Stimulated activated CD8-positive, alpha-beta memory T cell treated with anti-CD3 and anti-CD28 coated beads, Interleukin-12 subunit alpha, Interleukin-12 subunit beta, amount 100 ng/mL, for 24 hours (primary cell): ENCODE results near the gene COPE.
"Not testable (repeated sequence)": the region's sequence is repeated elsewhere in the genome, so short reads cannot be mapped to it uniquely, and the experiment has no call there.

Experiments
- DNase-seq: peaks from one replicate; pipeline ENCODE4 v3.0.0-alpha.2; 2020; ENCODE audit errors: extremely low read depth

COPE gene

DNA sequence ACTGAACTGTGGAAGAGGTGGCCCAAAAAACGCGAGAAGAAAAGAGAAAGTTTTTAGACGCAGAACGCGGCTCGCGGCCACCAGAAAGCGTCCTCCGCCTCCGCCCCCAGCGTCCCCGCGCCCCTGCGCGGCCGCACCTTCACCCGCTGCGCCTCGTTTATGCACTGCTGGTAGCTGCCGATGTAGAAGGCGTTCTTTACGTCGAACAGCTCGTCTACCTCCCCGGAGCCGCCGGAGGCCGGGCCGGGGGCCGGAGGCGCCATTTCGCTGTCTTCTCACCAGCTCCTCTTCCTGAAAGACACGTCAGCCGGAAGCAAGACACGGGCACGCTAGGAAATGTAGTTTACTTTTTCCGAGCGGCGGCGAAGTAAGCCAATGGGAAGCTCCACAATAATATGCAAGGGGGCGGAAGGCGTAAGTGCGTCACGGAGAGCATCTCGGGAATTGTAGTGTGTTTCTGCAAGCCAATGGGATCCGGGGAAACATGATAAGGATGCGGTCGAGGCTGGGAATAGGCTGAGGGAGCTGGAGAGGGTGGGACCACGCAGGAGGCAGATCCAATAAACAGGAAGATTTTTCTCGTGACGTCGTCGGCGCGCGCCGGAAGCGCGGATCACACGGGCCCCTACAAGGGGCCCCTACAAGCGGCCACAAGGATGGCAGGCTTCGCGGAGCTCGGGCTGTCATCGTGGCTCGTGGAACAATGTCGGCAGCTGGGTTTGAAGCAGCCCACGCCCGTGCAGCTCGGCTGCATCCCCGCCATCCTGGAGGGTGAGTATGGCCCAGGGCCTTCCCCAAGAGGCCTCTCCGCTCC, at the start of gene COPE, which contains the start of gene DDX49:
Gene COPE, minus strand, starts transcription at position 302 of the 814 bp plus-strand sequence. Its CDS starts 39 bp downstream, at position 263.
Gene DDX49, plus strand, starts transcription at position 630 of the 814 bp plus-strand sequence. Its CDS starts 27 bp downstream, at position 657.
- DNase-seq, result peak; percentile 91

DNA sequence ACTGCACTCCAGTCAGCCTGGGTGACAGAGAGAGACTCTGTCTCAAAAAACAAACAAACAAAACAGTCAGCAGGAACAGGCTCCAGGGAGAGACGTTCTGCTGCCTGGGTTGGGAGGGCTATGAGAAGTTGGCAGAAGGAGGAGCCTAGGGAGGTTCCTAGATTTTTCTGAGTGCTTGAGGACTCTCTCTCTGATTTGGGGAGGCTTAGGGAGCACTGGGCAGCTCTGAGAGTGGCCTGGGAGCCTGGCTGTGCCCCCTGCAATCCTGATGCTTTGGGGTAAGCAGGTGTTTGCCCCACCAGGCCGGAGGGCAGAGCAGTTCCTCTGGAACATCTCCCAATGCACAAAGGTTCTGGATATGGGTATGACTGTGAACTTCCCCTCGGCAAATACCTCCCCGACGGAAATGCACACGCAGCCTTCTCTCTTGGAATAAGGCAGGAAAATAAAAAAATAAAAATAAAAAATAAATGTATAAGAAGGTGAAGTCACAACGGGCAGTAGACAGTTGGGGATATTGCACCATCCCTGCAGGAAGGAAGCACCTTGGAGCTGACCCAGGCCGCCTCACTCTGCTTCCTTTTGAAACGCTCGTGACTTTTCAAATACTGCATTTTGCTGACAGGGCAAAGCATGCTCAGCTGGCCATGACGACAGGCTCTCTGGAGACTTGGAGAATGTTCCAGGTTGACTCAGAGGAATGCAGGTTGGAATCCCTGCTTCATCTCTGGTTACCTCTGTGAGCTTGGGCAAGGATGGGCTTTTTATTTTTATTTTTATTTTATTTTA, 48.4 kb upstream of the COPE start:
- DNase-seq, result no peak

DNA sequence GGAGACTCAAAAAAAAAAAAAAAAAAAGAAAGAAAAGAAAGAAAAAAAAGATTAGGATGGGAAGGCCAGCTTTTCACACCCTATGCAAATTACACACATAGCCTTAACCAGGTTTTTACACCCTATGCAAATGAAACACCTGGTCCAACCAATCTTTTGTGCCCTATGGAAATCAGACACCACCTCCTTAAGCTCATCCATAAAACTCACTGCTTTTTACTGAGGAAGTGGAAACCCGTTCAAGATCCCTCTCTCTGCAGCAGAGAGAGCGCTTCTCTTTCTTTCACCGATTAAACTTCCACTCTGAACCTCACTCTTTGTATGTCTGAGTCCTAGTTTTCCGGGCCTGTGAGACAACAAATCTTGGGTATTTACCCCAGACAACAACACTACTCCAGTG, 47.1 kb upstream of the COPE start:
- DNase-seq, result no peak

DNA sequence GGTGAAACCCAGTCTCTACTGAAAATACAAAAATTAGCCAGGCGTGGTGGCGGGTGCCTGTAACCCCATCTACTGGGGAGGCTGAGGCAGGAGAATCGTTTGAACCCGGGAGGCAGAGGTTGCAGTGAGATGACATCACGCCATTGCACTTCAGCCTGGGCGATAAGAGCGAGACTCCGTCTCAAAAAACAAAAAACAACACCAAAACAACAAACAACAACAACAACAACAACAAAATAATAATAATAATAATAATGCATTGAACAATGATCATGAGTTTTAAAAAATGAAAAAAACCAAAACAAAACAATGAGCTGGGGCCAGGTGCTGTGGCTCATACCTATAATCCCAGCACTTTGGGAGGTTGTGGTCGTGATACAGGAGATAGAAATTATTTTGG, 44.9 kb upstream of the COPE start:
- no peak for DNase-seq

DNA sequence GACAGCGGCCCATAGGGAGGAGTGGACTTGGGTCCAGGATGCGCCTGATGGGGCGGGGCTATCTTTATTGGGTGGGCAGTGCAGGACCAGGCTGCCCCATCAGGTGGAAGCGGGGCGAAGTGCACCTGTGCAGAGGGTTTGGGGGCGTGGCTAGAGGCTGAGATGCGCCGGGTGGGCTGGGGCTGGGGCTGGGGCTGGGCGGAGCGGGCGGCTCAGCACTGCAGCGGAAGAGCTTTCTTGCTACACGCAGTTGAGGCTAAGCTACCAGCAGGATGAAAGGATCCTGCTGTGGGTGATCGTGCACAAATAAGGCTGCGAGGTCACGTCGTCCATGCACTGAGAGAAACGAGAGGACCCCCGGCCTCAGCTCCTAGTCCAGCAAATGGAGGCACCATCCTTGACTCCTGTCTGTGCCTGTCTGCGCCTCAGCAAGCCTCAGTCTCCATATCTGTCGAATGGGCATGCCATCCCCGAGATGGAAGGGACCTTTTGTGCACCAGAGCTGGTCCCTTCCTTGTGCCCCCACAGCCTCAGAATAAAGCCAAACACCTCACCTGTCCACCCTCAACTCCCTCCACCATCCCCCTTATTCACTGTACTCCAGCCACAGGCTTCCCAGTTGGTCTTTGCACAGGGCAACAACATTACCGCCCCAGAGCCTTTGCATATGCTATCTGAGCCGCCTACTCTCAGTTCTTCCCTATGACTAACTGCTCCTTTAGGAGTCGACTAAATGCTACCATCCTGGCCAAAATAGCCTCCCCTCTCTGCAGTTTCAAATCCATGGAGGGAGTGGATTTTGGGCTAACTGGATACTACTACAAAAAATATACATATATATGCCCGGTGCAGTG, 42.8 kb upstream of the COPE start:
- no peak for DNase-seq

DNA sequence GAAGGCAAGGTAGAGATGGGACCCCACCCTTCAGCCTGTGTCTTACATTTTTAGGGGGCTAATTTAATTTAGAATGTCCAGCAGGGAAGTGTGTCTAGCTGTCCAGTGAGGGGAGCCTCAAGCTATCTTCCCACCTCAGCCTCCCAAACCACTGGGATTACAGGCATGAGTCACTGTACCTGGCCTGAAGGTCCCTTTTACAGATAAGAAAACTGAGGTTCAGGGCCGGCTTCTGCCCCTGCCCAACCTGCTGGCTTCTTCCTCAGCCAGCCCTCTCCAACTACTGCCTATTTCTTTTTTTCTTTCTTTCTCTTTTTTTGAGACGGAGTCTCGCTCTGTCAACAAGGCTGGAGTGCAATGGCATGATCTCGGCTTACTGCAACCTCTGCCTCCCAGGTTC, 41.2 kb upstream of the COPE start:
- DNase-seq, result no peak

DNA sequence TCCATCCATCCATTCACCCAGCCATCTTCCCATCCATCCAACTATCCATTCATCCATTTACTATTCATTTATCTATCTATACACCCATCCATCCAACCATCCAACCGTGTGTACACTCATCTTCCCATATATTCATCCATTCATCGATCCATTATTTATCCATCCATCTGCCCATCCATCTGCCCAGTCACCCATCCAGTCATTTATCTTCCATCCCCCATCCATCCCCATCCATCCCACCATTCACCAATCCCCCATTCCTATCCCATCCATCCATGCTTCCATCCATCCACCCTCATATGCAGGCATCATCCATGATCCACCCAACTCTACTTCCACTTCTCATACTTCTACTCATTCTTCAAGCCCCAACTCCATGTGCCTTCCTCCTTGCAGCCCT, 35.9 kb upstream of the COPE start:
- no peak for DNase-seq

DNA sequence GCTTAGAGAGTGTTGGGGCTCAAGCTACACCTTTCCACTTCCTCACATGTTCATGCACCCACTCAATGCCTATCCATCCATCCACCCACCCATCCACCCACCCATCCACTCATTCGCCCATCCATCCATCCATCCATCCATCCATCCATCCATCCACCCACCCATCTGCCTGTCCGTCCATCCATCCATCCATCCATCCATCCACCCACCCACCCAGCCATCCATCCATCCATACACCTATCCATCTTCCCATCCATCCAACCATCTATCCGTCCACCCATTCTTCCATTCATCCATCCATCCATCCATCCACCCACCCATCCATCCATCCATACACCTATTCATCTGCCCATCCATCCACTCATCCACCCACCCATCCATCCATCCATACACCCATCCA, 34.9 kb upstream of the COPE start:
- no peak for DNase-seq

DNA sequence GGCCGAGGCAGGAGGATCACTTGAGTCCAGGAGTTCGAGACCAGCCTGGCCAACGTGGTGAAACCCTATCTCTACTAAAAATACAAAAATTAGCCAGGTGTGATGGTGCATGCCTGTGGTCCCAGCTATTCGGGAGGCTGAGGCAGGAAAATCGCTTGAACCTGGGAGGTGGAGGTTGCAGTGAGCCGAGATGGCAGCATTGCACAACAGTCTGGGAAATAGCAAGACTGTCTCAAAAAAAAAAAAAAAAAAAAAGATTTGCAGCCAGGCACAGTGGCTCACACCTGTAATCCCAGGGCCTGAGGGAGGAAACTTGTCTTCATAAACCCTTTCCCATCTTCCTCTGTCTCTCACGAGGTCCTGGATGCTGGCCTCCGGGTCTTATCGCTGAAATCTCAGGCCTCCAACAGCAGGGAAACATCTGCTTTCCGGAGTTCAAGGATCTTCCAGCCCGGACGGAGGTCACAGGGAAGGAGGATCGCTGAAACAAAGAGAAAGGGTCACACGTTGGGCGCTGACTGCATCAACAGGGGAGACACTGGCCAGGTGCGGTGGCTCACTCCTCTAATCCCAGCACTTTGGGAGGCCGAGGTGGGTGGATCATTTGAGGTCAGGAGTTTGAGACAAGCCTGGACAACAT, 33.3 kb upstream of the COPE start:
- DNase-seq, result not testable (repeated sequence)

DNA sequence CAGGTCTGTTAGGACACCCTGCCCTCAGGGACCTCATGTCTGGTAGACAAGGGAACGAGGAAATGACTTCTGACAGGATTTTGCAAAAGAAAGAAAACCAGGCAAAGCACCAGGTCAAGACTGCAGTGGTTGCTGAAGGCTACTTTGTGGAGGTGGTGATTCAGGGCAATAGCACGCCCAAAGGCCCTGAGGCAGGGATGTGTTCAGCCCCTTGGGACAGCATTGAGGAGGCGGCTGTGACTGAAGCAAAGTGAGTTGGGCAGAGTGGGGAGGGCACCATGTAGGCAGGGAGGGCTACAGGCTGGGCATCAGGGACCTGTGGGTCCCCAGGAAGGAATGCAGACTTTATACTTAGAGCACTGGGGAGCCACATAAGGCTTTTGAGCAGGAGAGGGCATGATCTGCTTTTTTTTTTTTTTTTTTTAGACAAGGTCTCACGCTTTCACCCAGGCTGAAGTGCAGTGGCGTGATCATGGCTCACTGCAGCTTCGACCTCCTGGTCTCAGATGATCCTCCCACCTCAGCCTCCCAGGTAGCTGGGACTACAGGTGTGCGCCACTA, 32.6 kb upstream of the COPE start:
- no peak for DNase-seq

DNA sequence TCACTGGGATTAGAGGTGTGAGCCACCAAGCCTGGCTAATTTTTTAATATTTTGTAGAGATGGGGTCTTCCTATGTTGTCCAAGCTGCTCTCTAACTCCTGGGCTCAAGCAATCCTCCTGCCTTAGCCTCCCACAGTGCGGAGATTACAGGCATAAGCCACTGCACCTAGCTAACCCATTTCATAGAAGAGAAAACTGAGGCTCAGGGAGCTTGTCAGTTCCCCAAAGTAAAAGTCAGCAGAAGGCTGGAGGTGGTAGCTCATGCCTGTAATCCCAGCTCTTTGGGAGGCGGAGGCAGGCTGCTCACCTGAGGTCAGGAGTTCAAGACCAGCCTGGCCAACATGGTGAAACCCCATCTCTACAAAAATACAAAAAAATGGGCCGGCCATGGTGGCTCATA, 30.7 kb upstream of the COPE start:
- DNase-seq, result no peak

DNA sequence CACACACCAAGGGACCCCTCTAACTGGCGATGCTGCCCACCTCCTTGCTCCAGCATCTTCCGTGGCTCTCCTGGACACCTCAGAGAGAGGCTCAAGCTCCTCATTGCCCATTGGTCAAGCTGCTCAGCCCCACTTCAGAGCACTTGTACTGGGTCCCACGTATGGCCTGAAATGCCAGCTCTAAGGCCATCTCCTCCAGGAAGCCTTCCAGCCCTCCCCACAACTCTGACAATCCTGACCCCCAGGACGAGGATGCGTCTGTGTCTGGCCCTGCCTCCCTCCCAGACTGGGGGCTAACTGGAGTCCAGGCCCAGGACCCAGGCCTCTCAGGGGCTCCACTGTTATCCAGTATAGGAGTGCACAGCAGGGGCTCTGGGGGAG, 29.8 kb upstream of the COPE start:
- no peak for DNase-seq

DNA sequence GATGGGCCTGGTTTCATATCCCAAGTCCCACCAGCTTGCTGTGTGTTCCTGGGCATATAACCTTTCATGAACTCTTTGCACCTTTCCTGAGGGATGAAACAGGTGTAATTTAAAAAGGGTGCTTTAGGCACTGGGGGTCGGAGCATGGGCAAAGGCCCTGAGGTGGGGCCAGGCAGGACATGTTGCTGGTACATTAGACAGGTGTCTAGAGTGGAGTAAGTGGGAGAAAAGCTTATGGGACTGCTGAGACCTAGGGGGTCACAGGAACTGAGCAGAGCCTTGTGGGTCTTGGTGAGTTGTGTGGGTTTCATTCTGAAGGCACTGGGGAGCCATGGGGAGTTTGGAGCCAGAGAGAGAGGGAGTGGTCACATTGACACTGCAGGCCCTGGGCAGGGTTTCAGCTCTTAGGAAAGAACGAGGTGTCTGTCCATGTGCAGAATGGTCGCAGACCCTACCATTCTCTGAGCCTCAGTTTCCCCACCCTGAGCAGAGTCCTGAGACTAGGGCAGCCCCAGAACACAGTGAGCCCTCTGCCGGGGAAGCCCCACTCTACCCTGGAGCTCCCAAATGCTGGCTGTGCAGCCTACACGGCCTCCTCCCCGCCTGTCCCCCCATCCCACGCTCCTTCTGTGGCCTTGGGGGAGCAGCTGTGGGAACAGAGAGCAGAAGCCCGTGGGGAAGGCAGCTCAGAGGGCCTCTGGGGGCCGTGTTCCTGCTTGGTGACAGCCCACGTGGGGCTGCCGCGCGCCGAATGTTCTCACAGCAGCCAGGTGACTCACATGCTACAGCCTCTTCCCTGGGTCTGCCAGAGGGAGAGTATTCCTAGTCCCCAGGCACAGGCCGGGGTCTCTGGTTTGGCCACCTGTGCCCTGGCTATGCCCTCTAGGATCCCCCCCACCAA, 29.1 kb upstream of the COPE start:
- DNase-seq, result no peak

DNA sequence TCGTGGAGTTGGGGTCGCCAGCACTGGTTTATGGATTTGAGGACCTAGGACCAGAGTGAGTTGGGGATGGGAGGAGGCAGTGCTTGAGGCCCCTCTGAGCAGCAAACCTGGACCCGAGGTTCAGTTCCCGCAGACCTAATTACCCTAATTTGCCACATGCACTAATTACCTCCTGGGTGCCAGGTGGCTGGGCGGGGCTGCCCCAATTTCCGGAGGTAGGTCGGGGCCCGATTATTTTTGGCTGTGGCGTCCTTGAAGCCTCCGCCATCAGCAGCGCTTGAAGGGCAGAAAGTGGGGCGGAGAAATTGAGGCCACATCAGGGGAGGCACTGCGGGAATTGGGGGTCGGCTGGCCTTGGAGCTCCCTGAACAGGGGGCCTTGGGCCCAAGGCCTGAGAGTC, 27.7 kb upstream of the COPE start:
- DNase-seq, result no peak

DNA sequence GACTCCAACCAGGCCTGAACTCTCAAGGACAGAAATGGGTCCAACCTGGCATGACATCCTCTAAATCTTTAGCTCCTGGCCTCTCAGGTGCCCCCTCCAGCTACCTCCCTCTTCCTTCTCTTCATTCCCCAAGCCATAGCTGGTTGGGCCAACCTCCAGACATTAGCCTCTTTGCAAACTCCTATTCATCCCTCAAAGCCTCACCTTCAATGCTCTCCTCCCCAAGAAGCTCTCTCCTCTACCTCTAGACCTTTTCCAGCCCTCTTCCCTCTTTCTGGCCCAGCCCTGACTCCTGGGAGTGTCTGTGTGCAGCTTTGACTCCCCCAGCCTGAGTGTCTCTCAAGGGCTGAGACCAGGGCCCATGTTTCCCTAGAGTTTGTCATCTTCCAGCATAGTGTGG, 27.1 kb upstream of the COPE start:
- DNase-seq, result no peak

DNA sequence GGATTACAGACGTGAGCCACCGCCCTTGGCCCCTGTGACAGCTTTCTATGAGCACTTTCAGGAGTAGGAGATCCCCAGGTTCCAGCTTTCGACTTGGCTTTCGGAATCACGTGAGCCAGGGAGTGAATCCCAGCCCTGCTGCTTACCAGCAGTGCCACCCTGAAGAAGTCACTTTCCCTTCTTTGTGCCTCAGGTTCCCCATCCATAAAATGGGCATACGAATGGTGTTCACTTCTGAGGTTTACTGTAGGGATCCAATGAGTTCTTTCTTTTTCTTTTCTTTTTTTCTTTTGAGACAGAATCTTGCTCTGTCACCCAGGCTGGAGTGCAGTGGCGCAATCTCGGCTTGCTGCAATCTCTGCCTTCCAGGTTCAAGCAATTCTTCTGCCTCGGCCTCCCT, 26.1 kb upstream of the COPE start:
- DNase-seq, result no peak

DNA sequence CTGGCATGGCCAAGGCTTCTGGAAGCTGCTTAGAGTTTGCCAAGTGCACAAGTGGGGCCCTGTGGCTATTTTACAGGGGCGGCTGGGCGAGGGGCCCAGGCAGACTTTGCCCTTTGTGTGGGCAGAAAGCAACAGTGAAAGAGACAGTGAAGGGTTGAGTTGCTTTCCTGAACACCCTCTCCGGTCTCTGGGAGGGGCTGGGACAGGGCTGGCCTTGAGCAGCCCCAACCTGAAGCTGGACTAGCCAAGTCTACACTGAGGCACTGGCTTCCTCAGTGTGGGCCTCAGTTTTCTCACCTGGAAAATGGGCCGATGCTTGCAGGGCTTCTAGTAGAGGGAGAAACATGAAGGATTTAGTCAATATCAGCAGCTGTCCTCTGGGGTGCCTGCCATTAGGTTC, 24.3 kb upstream of the COPE start:
- DNase-seq, result no peak

DNA sequence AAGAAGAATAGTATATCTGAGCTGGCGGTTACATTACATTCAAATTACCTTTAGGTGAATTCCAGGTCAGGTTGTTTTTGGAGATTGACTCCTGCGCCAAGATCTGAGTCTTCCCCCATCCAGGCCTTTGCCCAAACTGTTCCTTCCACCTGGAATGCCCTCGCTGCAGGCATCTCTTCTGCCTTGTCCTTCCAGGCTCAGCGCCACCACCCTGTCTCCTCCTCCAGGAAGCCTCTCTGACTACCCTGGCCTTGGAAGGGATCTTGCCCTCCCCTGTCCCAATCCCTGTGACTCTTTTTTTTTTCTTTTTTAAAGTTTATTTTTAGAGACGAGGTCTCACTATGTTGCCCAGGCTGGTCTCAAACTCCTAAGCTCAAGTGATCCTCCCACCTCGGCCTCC, 23.5 kb upstream of the COPE start:
- no peak for DNase-seq

DNA sequence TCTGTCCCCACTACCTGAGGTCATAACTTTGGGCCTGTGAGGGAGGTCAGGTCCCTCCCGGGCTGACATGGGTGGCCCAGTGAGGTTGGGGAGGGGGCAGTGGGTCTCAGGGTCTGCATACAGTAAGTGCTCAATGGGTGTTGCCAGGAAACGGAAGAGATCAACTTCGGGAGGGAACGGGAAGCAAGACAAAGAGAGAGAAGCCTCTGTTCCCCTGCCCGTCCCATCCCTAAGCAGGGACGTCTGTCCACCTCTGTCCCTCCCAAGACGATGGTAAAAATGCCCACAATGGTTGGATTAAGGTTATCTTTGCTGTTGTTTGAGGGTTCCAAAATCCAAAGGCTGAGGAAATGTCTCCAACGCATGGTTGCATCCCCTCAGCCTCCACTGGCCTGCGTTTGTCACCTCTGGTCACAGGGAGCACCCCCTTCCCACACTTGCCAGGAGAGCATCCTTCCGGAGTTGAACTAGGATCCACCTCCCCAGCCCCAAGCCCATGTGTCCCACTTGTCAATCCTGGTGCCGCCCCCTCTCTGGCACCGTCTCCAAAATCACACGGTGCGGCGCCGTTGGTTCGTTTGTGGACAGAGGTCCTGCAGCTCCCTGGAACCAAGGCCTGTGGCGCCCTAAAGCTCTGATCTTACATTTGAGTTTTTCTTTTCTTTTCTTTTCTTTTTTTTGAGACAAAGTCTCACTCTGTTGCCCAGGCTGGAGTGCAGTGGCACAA, 22.6 kb upstream of the COPE start:
- no peak for DNase-seq
